Endothelial cell of umbilical vein (primary cell): ENCODE data around the gene DACT2. TPM values are rescaled to one million over a fixed set of nuclear protein-coding genes. Genes with fewer than 3 reads are reported as not detected.
"Not testable (repeated sequence)": the region's sequence is repeated elsewhere in the genome, so short reads cannot be mapped to it uniquely, and the experiment has no call there.

Source experiments
- BruUV-seq: library from RNA; stranded (reverse); fragments of 400-500 nt; replicated peaks from 2 replicates; lab custom pipeline; 2021; lab: Mats Ljungman, UMichigan
- CTCF ChIA-PET: fragments of 300-600, 350-600 bp; sonication (Branson Sonifier 250); formaldehyde crosslinking; loops from one replicate; lab custom pipeline; 2021; ENCODE audit warnings: antibody characterized with exemption, inconsistent platforms; lab: Charles Lee
- POLR2A ChIA-PET: fragments of 300-600, 350-600 bp; sonication (Branson Sonifier 250); formaldehyde crosslinking; loops from one replicate; lab custom pipeline; 2021; ENCODE audit warnings: antibody characterized with exemption, inconsistent platforms; lab: Charles Lee
- DNase-seq: peaks from one replicate; pipeline ENCODE4 v3.0.0-alpha.2; 2011; ENCODE audit warnings: low read depth, low spot score
- FAIRE-seq: peaks from 2 replicates; lab custom pipeline; 2011; peaks lifted over from hg19 to GRCh38; lab: Jason Lieb, UNC
- H2AFZ ChIP-seq: 2 replicates; pipeline ENCODE4 v1.6.0; 2012; ENCODE audit warnings: low read depth, low read length, control low read depth, inconsistent platforms
- H3K27ac ChIP-seq: 2 replicates; pipeline ENCODE4 v1.5.1; 2011; ENCODE audit warnings: low read depth, mild to moderate bottlenecking, control low read depth, low read length, moderate library complexity; ENCODE audit not compliant: insufficient read depth
- H3K27me3 ChIP-seq, 2 experiments: 2 replicates each; pipeline versions ENCODE4 v1.6.0 to v1.6.1; 2011; ENCODE audit warnings: low read length in 2 of 2, mixed read lengths in 1 of 2; ENCODE audit not compliant: control insufficient read depth in 2 of 2, insufficient read depth in 2 of 2
- H3K36me3 ChIP-seq, 2 experiments: 2 replicates in 1 of 2; 3 replicates in 1 of 2; pipeline ENCODE4 v1.5.1; 2011; ENCODE audit warnings: low read length in 2 of 2, mild to moderate bottlenecking in 1 of 2, moderate library complexity in 1 of 2; ENCODE audit not compliant: control insufficient read depth in 2 of 2, insufficient read depth in 2 of 2; ENCODE audit errors: extremely low read depth in 1 of 2
- H3K4me1 ChIP-seq: 3 replicates; pipeline ENCODE4 v1.5.1; 2011; ENCODE audit warnings: mild to moderate bottlenecking, low read length; ENCODE audit not compliant: control insufficient read depth, insufficient read depth; ENCODE audit errors: extremely low read depth
- H3K4me2 ChIP-seq: 2 replicates; pipeline ENCODE4 v1.6.1; 2011; ENCODE audit warnings: low read length, control low read depth, mixed read lengths; ENCODE audit not compliant: insufficient read depth
- H3K4me3 ChIP-seq, 3 experiments: fragments of 200-600 bp in 1 of 3; sonication (generic), shearing (Covaris generic) in 1 of 3; replicated peaks in 1 of 3; 2 replicates each; pipeline ENCODE4 v1.5.1; 2011 to 2016; ENCODE audit warnings: control low read depth in 3 of 3, low read length in 3 of 3, mild to moderate bottlenecking in 2 of 3, inconsistent platforms in 1 of 3, low read depth in 1 of 3, moderate library complexity in 1 of 3; ENCODE audit not compliant: insufficient read depth in 1 of 3
- H3K79me2 ChIP-seq: 2 replicates; pipeline ENCODE4 v1.6.0; 2012; ENCODE audit warnings: low read length, inconsistent platforms; ENCODE audit not compliant: control insufficient read depth, insufficient read depth
- H3K9ac ChIP-seq: replicated peaks from 2 replicates; pipeline ENCODE3; 2011; ENCODE audit warnings: low read length, control low read depth; ENCODE audit not compliant: insufficient read depth; ENCODE audit errors: extremely low read depth
- H3K9me1 ChIP-seq: replicated peaks from 3 replicates; pipeline ENCODE4 v1.6.0; 2011; ENCODE audit warnings: mild to moderate bottlenecking, low read length; ENCODE audit not compliant: control insufficient read depth, insufficient read depth; ENCODE audit errors: extremely low read depth
- H3K9me3 ChIP-seq: replicated peaks from 2 replicates; pipeline ENCODE4 v1.5.1; 2012; ENCODE audit warnings: low read length, inconsistent platforms; ENCODE audit not compliant: control insufficient read depth, insufficient read depth
- H4K20me1 ChIP-seq: replicated peaks from 2 replicates; pipeline ENCODE3; 2011; ENCODE audit warnings: mild to moderate bottlenecking, low read length; ENCODE audit not compliant: control insufficient read depth, insufficient read depth; ENCODE audit errors: extremely low read depth
- EZH2 ChIP-seq: IDR thresholded peaks from 2 replicates; pipeline ENCODE4 v1.6.1; 2012; ENCODE audit warnings: borderline replicate concordance, low read depth, mild to moderate bottlenecking, moderate library complexity, low read length, inconsistent platforms; ENCODE audit not compliant: severe bottlenecking
- FOS ChIP-seq: IDR thresholded peaks from 2 replicates; pipeline ENCODE4 v1.6.1; 2011; ENCODE audit warnings: mild to moderate bottlenecking, low read length, moderate library complexity, borderline replicate concordance; ENCODE audit not compliant: insufficient read depth
- MYC ChIP-seq: IDR thresholded peaks from one replicate; pipeline ENCODE4 v1.6.1; 2011; ENCODE audit warnings: mild to moderate bottlenecking, low read depth, low read length
- POLR2A ChIP-seq: IDR thresholded peaks from 2 replicates; pipeline ENCODE4 v1.6.1; 2012; ENCODE audit warnings: low read depth, mild to moderate bottlenecking, control low read depth, low read length
- dilution Hi-C: fragments of 300-500 bp; cut with MboI; formaldehyde crosslinking; loops from one replicate; pipeline ENCODE4 v1.15.0; 2019; ENCODE audit warnings: low sequenced_read_pairs; ENCODE audit not compliant: extremely low pct_ligation_motif_present
- intact Hi-C: fragments of 100-400 bp; cut with micrococcal nuclease; formaldehyde crosslinking; loops from one replicate; pipeline ENCODE4 v1.10.0; 2022
- polyA plus RNA-seq, 4 experiments: library from polyadenylated mRNA; depleted of rRNA in 3 of 4; stranded (reverse) in 3 of 4; unstranded in 1 of 4; fragments of >200 nt; gene quantifications; 2 replicates each; pipeline versions ENCODE4 v1.2.1 to v1.2.3, GENCODE V29; 2011 to 2012; ENCODE audit warnings: missing spikeins in 1 of 4
- total RNA-seq: library from RNA; stranded (reverse); gene quantifications from 2 replicates; pipeline ENCODE4 v1.2.3, GENCODE V29; 2021

Gene DACT2
- total and polyA plus RNA-seq, 2 donors (not counting 3 experiments of a cell fraction or from before 2014, with no cell fraction given) = not detected

DNA sequence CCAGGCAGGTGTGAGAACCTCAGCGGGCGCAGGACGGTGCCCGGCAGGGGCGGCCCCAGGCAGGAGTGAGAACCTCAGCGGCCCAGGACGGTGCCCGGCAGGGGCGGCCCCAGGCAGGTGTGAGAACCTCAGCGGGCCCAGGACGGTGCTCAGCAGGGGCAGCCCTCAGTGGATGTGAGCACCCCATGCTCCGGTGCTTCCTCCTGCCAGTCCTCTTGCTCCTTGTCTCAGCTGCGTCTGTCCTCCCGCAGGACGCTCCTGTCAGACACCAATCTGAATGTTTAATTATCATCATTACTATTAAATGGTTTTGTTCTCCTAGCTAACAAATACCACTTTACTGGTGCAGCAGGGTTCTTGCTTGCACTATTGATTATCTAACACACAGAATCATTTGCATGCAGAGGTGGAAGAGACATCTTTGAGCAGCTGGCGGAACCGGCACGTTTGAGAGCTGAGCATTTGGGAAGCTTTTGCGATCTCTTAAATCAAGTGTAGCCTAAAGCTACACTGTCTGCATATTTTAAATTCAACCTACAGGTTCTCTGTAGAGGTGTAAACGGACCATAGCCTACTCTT, 39.4 kb upstream of the DACT2 start:
- TF ChIP-seq MYC (no peak), FOS (no peak), POLR2A (no peak), EZH2 (no peak)
- CTCF ChIA-PET = no interaction called here
- Histone ChIP-seq H3K4me1 (no peaks in the 10 kb centered on the region), H3K27ac (no peak overlapping the region), H2AFZ (no peak overlapping the region), H3K79me2 (no peaks in the 10 kb centered on the region), H3K9ac (no peak overlapping the region), H3K36me3 (no peaks in the 10 kb centered on the region), H4K20me1 (no peaks in the 10 kb centered on the region), H3K4me2 (no peak overlapping the region), H3K9me1 (no peaks in the 10 kb centered on the region), H3K27me3 (no peaks in the 10 kb centered on the region), H3K4me3 (no peak overlapping the region), H3K9me3 (no peaks in the 10 kb centered on the region)
- intact Hi-C loops = no loop called here
- no TSS peak for BruUV-seq
- no peak for DNase-seq
- POLR2A ChIA-PET = no interaction called here
- no peak for FAIRE-seq
- dilution Hi-C loops = no loop called here

GRCh38 chr6:168356872-168357271, 37.3 kb upstream of the DACT2 start:
- H3K9ac ChIP-seq, POLR2A ChIA-PET, H3K9me1 ChIP-seq, H3K36me3 ChIP-seq, H3K27ac ChIP-seq, H4K20me1 ChIP-seq, FAIRE-seq, H3K4me3 ChIP-seq, H3K9me3 ChIP-seq, CTCF ChIA-PET, H2AFZ ChIP-seq, H3K4me2 ChIP-seq, H3K27me3 ChIP-seq, H3K79me2 ChIP-seq, dilution Hi-C loops, H3K4me1 ChIP-seq, intact Hi-C loops, DNase-seq, BruUV-seq: not testable (repeated sequence)
